Kidney (tissue), 14 donors: ENCODE measurements around the gene TBL1XR1. TPM values are rescaled to one million over a fixed set of nuclear protein-coding genes. Genes with fewer than 3 reads are reported as not detected.

ENCODE experiments used
- DNase-seq, 5 donors: peaks; one replicate each; pipeline ENCODE4 v3.0.0-alpha.2; 2013 to 2020
- FAIRE-seq: peaks from 2 replicates; lab custom pipeline; 2012; peaks lifted over from hg19 to GRCh38; lab: Jason Lieb, UNC
- H3K27ac ChIP-seq, 2 donors: one replicate each; pipeline ENCODE4 v1.7.0; 2013; ENCODE audit warnings: low read depth in 2 of 2, low read length in 2 of 2, inconsistent platforms in 1 of 2
- H3K27me3 ChIP-seq: one replicate; pipeline ENCODE4 v1.7.1; 2013; ENCODE audit warnings: low read length, inconsistent platforms; ENCODE audit not compliant: control insufficient read depth, insufficient read depth
- H3K36me3 ChIP-seq, 3 donors: one replicate each; pipeline versions ENCODE4 v1.7.0 to v1.7.1; 2013; ENCODE audit warnings: low read length in 3 of 3, control low read depth in 1 of 3, inconsistent platforms in 1 of 3; ENCODE audit not compliant: insufficient read depth in 3 of 3, control insufficient read depth in 2 of 3
- H3K4me1 ChIP-seq, 3 donors: one replicate each; pipeline versions ENCODE4 v1.7.0 to v1.7.1; 2013; ENCODE audit warnings: low read length in 3 of 3, inconsistent platforms in 1 of 3, low read depth in 1 of 3; ENCODE audit not compliant: control insufficient read depth in 2 of 3, insufficient read depth in 2 of 3
- H3K4me3 ChIP-seq, 3 donors: one replicate each; pipeline versions ENCODE4 v1.7.0 to v1.8.1; 2013; ENCODE audit warnings: low read length in 3 of 3, control low read depth in 1 of 3, inconsistent platforms in 1 of 3
- H3K9ac ChIP-seq, 3 donors: one replicate each; pipeline versions ENCODE4 v1.7.0 to v1.7.1; 2013; ENCODE audit warnings: low read length in 3 of 3, control low read depth in 1 of 3, inconsistent platforms in 1 of 3
- H3K9me3 ChIP-seq, 3 donors: one replicate each; pipeline versions ENCODE4 v1.7.0 to v1.7.1; 2013; ENCODE audit warnings: low read length in 3 of 3, control low read depth in 1 of 3, inconsistent platforms in 1 of 3; ENCODE audit not compliant: control insufficient read depth in 2 of 3, insufficient read depth in 1 of 3
- CTCF ChIP-seq: IDR thresholded peaks from 3 replicates; pipeline ENCODE4 v1.5.1; 2012; ENCODE audit warnings: mild to moderate bottlenecking, moderate library complexity, borderline replicate concordance; ENCODE audit not compliant: insufficient read depth; ENCODE audit errors: extremely low read depth
- intact Hi-C: fragments of 100-400 bp; cut with DNase I; formaldehyde crosslinking; loops from one replicate; pipeline ENCODE4 v1.11.1; 2022
- polyA plus RNA-seq: library from polyadenylated mRNA; stranded (reverse); fragments of 350-450 nt; fragmentation: Illumina TruSeq; extraction: RNeasy Lipid Tissue Mini Kit (QIAGEN cat#74804); gene quantifications from one replicate; pipeline ENCODE4 v1.2.3, GENCODE V29; 2014; ENCODE audit warnings: low read depth, low replicate concordance; ENCODE audit not compliant: insufficient read depth
- total RNA-seq: library from RNA; stranded (reverse); fragmentation: NEBNext Ultra II Directional; extraction: Animal tissue kit (Norgen Biotek cat#: 25700); gene quantifications from one replicate; pipeline ENCODE4 v1.2.1, GENCODE V29; 2021
- donor health status: control.
- donor health status: control.
- donor health status: control.
- donor health status: control.
- donor health status: control.
- donor health status: DM: yes; HTN: yes; CAD: no.
- donor health status: Normal renal cell carcinoma (clear cell type).

The TBL1XR1 gene
- total and polyA plus RNA-seq, 2 donors from 2014 or later = 31.3 to 205 TPM

- Histone ChIP-seq H3K36me3 (no peaks in the 10 kb centered on the region), H3K9ac (no peak overlapping the region), H3K9me3 (no peaks in the 10 kb centered on the region), H3K4me3 (no peak overlapping the region), H3K27me3 (no peaks in the 10 kb centered on the region), H3K4me1 (no peaks in the 10 kb centered on the region), H3K27ac (no peak overlapping the region)
- DNase-seq = no peak
- TF ChIP-seq CTCF = no peak
- no peak for FAIRE-seq
- intact Hi-C loops = no loop called here
Observed at GRCh38 chr3:176976586-176976985, 220.7 kb downstream of the TBL1XR1 start.

- intact Hi-C loops = no loop called here
- Histone ChIP-seq H3K27me3 (no peaks in the 10 kb centered on the region), H3K4me1 (no peaks in the 10 kb centered on the region), H3K9ac (no peak overlapping the region), H3K4me3 (no peak overlapping the region), H3K36me3 (no peaks in the 10 kb centered on the region), H3K9me3 (no peaks in the 10 kb centered on the region), H3K27ac (no peak overlapping the region)
- no peak for TF ChIP-seq CTCF
- DNase-seq (no peak), FAIRE-seq (no peak)
Observed at GRCh38 chr3:176974279-176974678, 223.0 kb downstream of the TBL1XR1 start.

GRCh38 chr3:176971613-176972174, 225.6 kb downstream of the TBL1XR1 start:
- intact Hi-C loops = no loop called here

More at GRCh38 chr3:176971613-176972174, 225.6 kb downstream of the TBL1XR1 start:
- no peak overlapping the region for H3K27ac ChIP-seq
- no peak for DNase-seq
- H3K9me3 ChIP-seq = no peaks in the 10 kb centered on the region
- no peak overlapping the region for H3K4me3 ChIP-seq
- no peaks in the 10 kb centered on the region for H3K27me3 ChIP-seq
- TF ChIP-seq CTCF = no peak
- no peak overlapping the region for H3K9ac ChIP-seq
- H3K4me1 ChIP-seq = no peaks in the 10 kb centered on the region
- FAIRE-seq = no peak
- H3K36me3 ChIP-seq = no peaks in the 10 kb centered on the region
